Peyer's patch (tissue), 4 donors: ENCODE results near the gene GNAT2.

Source experiments
- POLR2A ChIP-seq, 2 donors: fragments of 450-650 bp; IDR thresholded peaks; one replicate each; pipeline ENCODE4 v1.5.1; 2017; ENCODE audit warnings: antibody characterized with exemption in 2 of 2, mild to moderate bottlenecking in 2 of 2, moderate library complexity in 2 of 2
- TF ChIP-seq, protein P1 (sequence below), 6 experiments: fragments of 450-650 bp in 4 of 6; fragments of 200-600 bp in 2 of 6; sonication (generic) in 1 of 6; IDR thresholded peaks; one replicate each; pipeline ENCODE4 v1.5.1; 2017 to 2019; ENCODE audit warnings: antibody characterized with exemption in 6 of 6, mild to moderate bottlenecking in 3 of 6, moderate library complexity in 1 of 6

DNA sequence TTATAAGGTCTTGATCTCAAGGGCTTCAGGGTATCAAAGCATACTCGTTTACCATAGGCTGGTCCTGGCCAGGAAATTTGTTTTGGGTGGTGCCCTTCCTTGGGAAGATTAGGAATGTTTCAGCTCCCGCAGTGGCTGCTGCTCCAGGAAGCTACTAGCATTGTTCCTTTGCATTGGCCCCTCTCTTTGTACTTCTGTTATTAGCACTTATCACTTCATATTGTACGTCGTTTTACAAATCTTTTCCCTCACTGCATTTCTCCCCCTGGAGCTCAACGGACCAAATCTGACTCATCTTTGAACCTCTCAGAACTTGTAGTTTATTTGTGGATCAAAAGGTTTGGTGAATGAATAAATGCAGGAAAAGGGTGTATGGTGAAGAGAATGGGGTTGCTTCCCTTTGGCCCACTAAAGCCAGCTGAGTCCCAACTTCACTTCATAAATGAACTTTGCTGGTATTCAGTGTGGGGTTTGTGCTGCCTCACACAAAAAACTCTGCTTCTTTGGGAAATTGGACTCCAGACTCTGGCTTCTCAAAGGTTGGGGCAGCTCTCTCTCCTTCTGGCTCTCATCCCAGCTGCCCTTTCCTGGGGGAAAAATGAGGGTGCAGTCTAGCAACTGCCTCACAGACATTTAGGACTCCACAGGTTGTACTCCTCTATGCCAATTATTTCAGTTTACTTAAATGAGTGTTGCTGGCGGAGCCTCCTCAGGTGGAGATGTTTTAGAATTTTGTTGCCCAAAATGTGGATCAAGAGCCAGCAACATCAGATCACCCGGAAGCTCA, 5.9 kb downstream of the GNAT2 start:
- TF ChIP-seq, protein P1, sequence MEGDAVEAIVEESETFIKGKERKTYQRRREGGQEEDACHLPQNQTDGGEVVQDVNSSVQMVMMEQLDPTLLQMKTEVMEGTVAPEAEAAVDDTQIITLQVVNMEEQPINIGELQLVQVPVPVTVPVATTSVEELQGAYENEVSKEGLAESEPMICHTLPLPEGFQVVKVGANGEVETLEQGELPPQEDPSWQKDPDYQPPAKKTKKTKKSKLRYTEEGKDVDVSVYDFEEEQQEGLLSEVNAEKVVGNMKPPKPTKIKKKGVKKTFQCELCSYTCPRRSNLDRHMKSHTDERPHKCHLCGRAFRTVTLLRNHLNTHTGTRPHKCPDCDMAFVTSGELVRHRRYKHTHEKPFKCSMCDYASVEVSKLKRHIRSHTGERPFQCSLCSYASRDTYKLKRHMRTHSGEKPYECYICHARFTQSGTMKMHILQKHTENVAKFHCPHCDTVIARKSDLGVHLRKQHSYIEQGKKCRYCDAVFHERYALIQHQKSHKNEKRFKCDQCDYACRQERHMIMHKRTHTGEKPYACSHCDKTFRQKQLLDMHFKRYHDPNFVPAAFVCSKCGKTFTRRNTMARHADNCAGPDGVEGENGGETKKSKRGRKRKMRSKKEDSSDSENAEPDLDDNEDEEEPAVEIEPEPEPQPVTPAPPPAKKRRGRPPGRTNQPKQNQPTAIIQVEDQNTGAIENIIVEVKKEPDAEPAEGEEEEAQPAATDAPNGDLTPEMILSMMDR (IDR thresholded peaks at IDR 0.05) = no peak
- no peak for TF ChIP-seq POLR2A (IDR thresholded peaks at IDR 0.05)
